ENCODE data around the gene SLC44A4.
A peak's percentile ranks its signal among the peaks of the same experiment; 100 is the strongest.
"Not testable (repeated sequence)": the region's sequence is repeated elsewhere in the genome, so short reads cannot be mapped to it uniquely, and the experiment has no call there.

The SLC44A4 gene

GRCh38 chr6:31879901-31880300 is 1.1 kb upstream of the SLC44A4 start:
- no peak for DNase-seq (ENCODE audit: low spot score)

- DNase-seq (ENCODE audit: low spot score), result no peak
These were observed 346 bp upstream of the SLC44A4 start for GRCh38 chr6:31879143-31879542.

- DNase-seq (ENCODE audit: low spot score), result no peak
These were observed 575 bp downstream of the SLC44A4 start for GRCh38 chr6:31878222-31878621.

- no peak for DNase-seq (ENCODE audit: low spot score)
These were observed 1.1 kb downstream of the SLC44A4 start for GRCh38 chr6:31877651-31878161.

GRCh38 chr6:31877125-31877650 is 1.6 kb downstream of the SLC44A4 start:
- no peak for DNase-seq (ENCODE audit: low spot score)

GRCh38 chr6:31876357-31876756 is 2.4 kb downstream of the SLC44A4 start:
- no peak for DNase-seq (ENCODE audit: low spot score)

GRCh38 chr6:31875877-31876276 is 2.9 kb downstream of the SLC44A4 start:
- DNase-seq (ENCODE audit: low spot score), result no peak

GRCh38 chr6:31874836-31875572 is 3.8 kb downstream of the SLC44A4 start:
- no peak for DNase-seq (ENCODE audit: low spot score)

- DNase-seq (ENCODE audit: low spot score), result no peak
These were observed 4.6 kb downstream of the SLC44A4 start for GRCh38 chr6:31874084-31874670.

- no peak for DNase-seq (ENCODE audit: low spot score)
These were observed 7.6 kb downstream of the SLC44A4 start for GRCh38 chr6:31871046-31871659.

GRCh38 chr6:31870385-31870921 is 8.3 kb downstream of the SLC44A4 start:
- no peak for DNase-seq (ENCODE audit: low spot score)

- no peak for DNase-seq (ENCODE audit: low spot score)
These were observed 9.5 kb downstream of the SLC44A4 start for GRCh38 chr6:31869343-31869742.

GRCh38 chr6:31868658-31868971 is 10.2 kb downstream of the SLC44A4 start:
- DNase-seq (ENCODE audit: low spot score), result not testable (repeated sequence)

GRCh38 chr6:31865205-31866118 is 13.3 kb downstream of the SLC44A4 start:
- DNase-seq (ENCODE audit: low spot score), result no peak

- DNase-seq (ENCODE audit: low spot score), result no peak
These were observed 14.0 kb downstream of the SLC44A4 start for GRCh38 chr6:31864818-31865204.

GRCh38 chr6:31864123-31864562 is 14.7 kb downstream of the SLC44A4 start:
- DNase-seq (ENCODE audit: low spot score), result not testable (repeated sequence)

GRCh38 chr6:31862344-31863235 is 16.2 kb downstream of the SLC44A4 start, which contains the start of gene NEU1:
Gene NEU1, minus strand, starts transcription at chr6:31862821. Its CDS starts 45 bp downstream, at chr6:31862776.
- peak; percentile 100 for DNase-seq (ENCODE audit: low spot score)

- no peak for DNase-seq (ENCODE audit: low spot score)
These were observed 16.9 kb downstream of the SLC44A4 start for GRCh38 chr6:31861919-31862343.

- DNase-seq (ENCODE audit: low spot score), result no peak
These were observed 17.6 kb downstream of the SLC44A4 start for GRCh38 chr6:31861150-31861549.

GRCh38 chr6:31860349-31860748 is 18.4 kb downstream of the SLC44A4 start:
- DNase-seq (ENCODE audit: low spot score), result no peak
